H1 (cell line): Measurements from ENCODE around the gene GPD1L.
A peak's percentile ranks its signal among the peaks of the same experiment; 100 is the strongest.

Source experiments
- CEBPB ChIP-seq: IDR thresholded peaks from 2 replicates; pipeline ENCODE4 v1.6.1; 2012; ENCODE audit warnings: low read depth, low read length
- CHD1 ChIP-seq: IDR thresholded peaks from 2 replicates; pipeline ENCODE4 v1.6.1; 2012; ENCODE audit warnings: low read depth, low read length, improper control_type of control experiment
- EP300 ChIP-seq, 2 experiments: IDR thresholded peaks; 1 replicate in 1 of 2; 2 replicates in 1 of 2; pipeline ENCODE4 v1.6.1; 2011 to 2012; ENCODE audit warnings: low read depth in 2 of 2, low read length in 2 of 2, mild to moderate bottlenecking in 2 of 2, borderline replicate concordance in 1 of 2, inconsistent platforms in 1 of 2, moderate library complexity in 1 of 2
- EZH2 ChIP-seq: fragments of 200-600 bp; sonication (generic); IDR thresholded peaks from 2 replicates; pipeline ENCODE4 v1.7.1; 2012; ENCODE audit warnings: low read depth, mild to moderate bottlenecking, moderate library complexity, low read length, inconsistent platforms; ENCODE audit not compliant: severe bottlenecking
- KDM5A ChIP-seq: fragments of 200-600 bp; IDR thresholded peaks from 2 replicates; pipeline ENCODE4 v1.7.1; 2012; ENCODE audit warnings: mild to moderate bottlenecking, low read length, inconsistent platforms, mixed read lengths
- POLR2A ChIP-seq, 2 experiments: IDR thresholded peaks; 1 replicate in 1 of 2; 2 replicates in 1 of 2; pipeline ENCODE4 v1.6.1; 2011; ENCODE audit warnings: low read depth in 2 of 2, low read length in 2 of 2, mild to moderate bottlenecking in 2 of 2; ENCODE audit errors: control extremely low read depth in 1 of 2
- SAP30 ChIP-seq: fragments of 300-600 bp; sonication (generic); IDR thresholded peaks from 2 replicates; pipeline ENCODE4 v1.7.1; 2012; ENCODE audit warnings: low read length, moderate library complexity, mild to moderate bottlenecking, inconsistent platforms; ENCODE audit not compliant: insufficient read depth, insufficient replicate concordance
- TAF1 ChIP-seq: IDR thresholded peaks from 2 replicates; pipeline ENCODE4 v1.6.1; 2011; ENCODE audit warnings: mild to moderate bottlenecking, low read depth, low read length
- TF ChIP-seq, protein P1 (sequence below), 3 experiments: IDR thresholded peaks; 1 replicate in 2 of 3; 2 replicates in 1 of 3; pipeline versions ENCODE4 v1.5.1 to v1.6.1; 2011; ENCODE audit warnings: low read length in 3 of 3, mild to moderate bottlenecking in 3 of 3, inconsistent platforms in 2 of 3, low read depth in 1 of 3, moderate library complexity in 1 of 3; ENCODE audit not compliant: insufficient read depth in 1 of 3; ENCODE audit errors: control extremely low read depth in 1 of 3
- TF ChIP-seq, protein P2 (sequence below): IDR thresholded peaks from 2 replicates; pipeline ENCODE4 v1.6.1; 2011; ENCODE audit warnings: low read length, improper control_type of control experiment

- TF ChIP-seq, protein P1, sequence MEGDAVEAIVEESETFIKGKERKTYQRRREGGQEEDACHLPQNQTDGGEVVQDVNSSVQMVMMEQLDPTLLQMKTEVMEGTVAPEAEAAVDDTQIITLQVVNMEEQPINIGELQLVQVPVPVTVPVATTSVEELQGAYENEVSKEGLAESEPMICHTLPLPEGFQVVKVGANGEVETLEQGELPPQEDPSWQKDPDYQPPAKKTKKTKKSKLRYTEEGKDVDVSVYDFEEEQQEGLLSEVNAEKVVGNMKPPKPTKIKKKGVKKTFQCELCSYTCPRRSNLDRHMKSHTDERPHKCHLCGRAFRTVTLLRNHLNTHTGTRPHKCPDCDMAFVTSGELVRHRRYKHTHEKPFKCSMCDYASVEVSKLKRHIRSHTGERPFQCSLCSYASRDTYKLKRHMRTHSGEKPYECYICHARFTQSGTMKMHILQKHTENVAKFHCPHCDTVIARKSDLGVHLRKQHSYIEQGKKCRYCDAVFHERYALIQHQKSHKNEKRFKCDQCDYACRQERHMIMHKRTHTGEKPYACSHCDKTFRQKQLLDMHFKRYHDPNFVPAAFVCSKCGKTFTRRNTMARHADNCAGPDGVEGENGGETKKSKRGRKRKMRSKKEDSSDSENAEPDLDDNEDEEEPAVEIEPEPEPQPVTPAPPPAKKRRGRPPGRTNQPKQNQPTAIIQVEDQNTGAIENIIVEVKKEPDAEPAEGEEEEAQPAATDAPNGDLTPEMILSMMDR (IDR thresholded peaks at IDR 0.05; ENCODE audit: control extremely low read depth in 1 of 3, insufficient read depth in 1 of 3, low read depth in 1 of 3, low read length in 3 of 3), result peak; percentile 21 to 34 (median 29); a peak in 3 of 4 replicates
- TF ChIP-seq EZH2, result no peak
- TF ChIP-seq SAP30, result no peak
- no peak for TF ChIP-seq POLR2A (IDR thresholded peaks at IDR 0.05; ENCODE audit: control extremely low read depth in 1 of 2, low read depth in 2 of 2, low read length in 2 of 2)
- TF ChIP-seq TAF1, result no peak
- TF ChIP-seq EP300 (IDR thresholded peaks at IDR 0.05; ENCODE audit: borderline replicate concordance in 1 of 2, low read depth in 2 of 2, low read length in 2 of 2), result no peak
- TF ChIP-seq KDM5A, result no peak
- TF ChIP-seq, protein P2, sequence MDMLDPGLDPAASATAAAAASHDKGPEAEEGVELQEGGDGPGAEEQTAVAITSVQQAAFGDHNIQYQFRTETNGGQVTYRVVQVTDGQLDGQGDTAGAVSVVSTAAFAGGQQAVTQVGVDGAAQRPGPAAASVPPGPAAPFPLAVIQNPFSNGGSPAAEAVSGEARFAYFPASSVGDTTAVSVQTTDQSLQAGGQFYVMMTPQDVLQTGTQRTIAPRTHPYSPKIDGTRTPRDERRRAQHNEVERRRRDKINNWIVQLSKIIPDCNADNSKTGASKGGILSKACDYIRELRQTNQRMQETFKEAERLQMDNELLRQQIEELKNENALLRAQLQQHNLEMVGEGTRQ, result no peak
- TF ChIP-seq CHD1, result no peak
- TF ChIP-seq CEBPB, result no peak
Measured at GRCh38 chr3:32109256-32109655, 2.8 kb downstream of the GPD1L start.
